H1 (cell line): Measurements from ENCODE around the gene SQOR. TPM values are rescaled to one million over a fixed set of nuclear protein-coding genes. Genes with fewer than 3 reads are reported as not detected.

Experiments
- CTCF ChIA-PET: fragments of 300-600 bp; sonication (Branson Sonifier 250); formaldehyde crosslinking; loops from one replicate; lab custom pipeline; 2021; ENCODE audit not compliant: partially characterized antibody; lab: Charles Lee
- POLR2A ChIA-PET: fragments of 300-600 bp; sonication (Branson Sonifier 250); formaldehyde crosslinking; loops from one replicate; lab custom pipeline; 2021; ENCODE audit warnings: inconsistent platforms; ENCODE audit not compliant: partially characterized antibody; lab: Charles Lee
- DNase-seq, 2 experiments: peaks; one replicate each; pipeline versions ENCODE4 v3.0.0 to v3.0.0-alpha.2; 2010 to 2022; ENCODE audit warnings: low spot score in 2 of 2, low read depth in 1 of 2, mixed read lengths in 1 of 2
- FAIRE-seq: peaks from 2 replicates; lab custom pipeline; 2011; peaks lifted over from hg19 to GRCh38; lab: Jason Lieb, UNC
- H2AFZ ChIP-seq: 2 replicates; pipeline ENCODE4 v1.8.1; 2012; ENCODE audit warnings: low read length, inconsistent platforms
- H2AK5ac ChIP-seq: 2 replicates; pipeline ENCODE4 v1.6.1; 2013; ENCODE audit warnings: low read depth, low read length
- H2BK120ac ChIP-seq: replicated peaks from 2 replicates; pipeline ENCODE3; 2013; ENCODE audit warnings: low read depth, low read length, inconsistent platforms
- H2BK12ac ChIP-seq: 2 replicates; pipeline ENCODE4 v1.6.1; 2013; ENCODE audit warnings: low read depth, low read length
- H2BK15ac ChIP-seq: 2 replicates; pipeline ENCODE4 v1.6.1; 2013; ENCODE audit warnings: low read length
- H2BK20ac ChIP-seq: 2 replicates; pipeline ENCODE4 v1.6.1; 2013; ENCODE audit warnings: low read length
- H2BK5ac ChIP-seq: 2 replicates; pipeline ENCODE4 v1.6.1; 2013; ENCODE audit warnings: low read depth, low read length
- H3K14ac ChIP-seq: 2 replicates; pipeline ENCODE4 v1.6.1; 2013; ENCODE audit warnings: inconsistent platforms; ENCODE audit not compliant: insufficient read length
- H3K18ac ChIP-seq: 2 replicates; pipeline ENCODE4 v1.6.1; 2013; ENCODE audit warnings: low read length; ENCODE audit errors: extremely low read depth
- H3K23ac ChIP-seq: 2 replicates; pipeline ENCODE4 v1.6.1; 2013; ENCODE audit warnings: inconsistent platforms; ENCODE audit not compliant: insufficient read length
- H3K23me2 ChIP-seq: 2 replicates; pipeline ENCODE4 v1.6.1; 2013; ENCODE audit warnings: low read depth, low read length
- H3K27ac ChIP-seq: 2 replicates; pipeline ENCODE4 v1.6.1; 2011; ENCODE audit warnings: low read depth, low read length, inconsistent platforms
- H3K27me3 ChIP-seq, 4 experiments: replicated peaks in 1 of 4; 1 replicate in 1 of 4; 2 replicates in 3 of 4; pipeline versions ENCODE4 v1.6.1 to v1.8.1; 2011 to 2013; ENCODE audit warnings: low read length in 3 of 4, mild to moderate bottlenecking in 3 of 4, inconsistent platforms in 2 of 4, mixed read lengths in 2 of 4, moderate library complexity in 1 of 4; ENCODE audit not compliant: control insufficient read depth in 3 of 4, insufficient read depth in 3 of 4; ENCODE audit errors: extremely low read depth in 1 of 4
- H3K36me3 ChIP-seq, 4 experiments: 2 replicates each; pipeline versions ENCODE4 v1.6.1 to v1.8.1; 2011 to 2013; ENCODE audit warnings: mild to moderate bottlenecking in 4 of 4, low read length in 3 of 4, moderate library complexity in 2 of 4, control low read depth in 1 of 4, inconsistent platforms in 1 of 4; ENCODE audit not compliant: insufficient read depth in 4 of 4, control insufficient read depth in 2 of 4
- H3K4ac ChIP-seq: replicated peaks from 2 replicates; pipeline ENCODE3; 2013; ENCODE audit warnings: low read length, low read depth, mixed read lengths, inconsistent platforms; ENCODE audit not compliant: insufficient read length
- H3K4me1 ChIP-seq, 4 experiments: replicated peaks in 1 of 4; 1 replicate in 1 of 4; 2 replicates in 3 of 4; pipeline versions ENCODE4 v1.6.1 to v1.8.1; 2011 to 2013; ENCODE audit warnings: low read length in 3 of 4, inconsistent platforms in 2 of 4, mixed read lengths in 1 of 4; ENCODE audit not compliant: insufficient read depth in 4 of 4, control insufficient read depth in 3 of 4
- H3K4me2 ChIP-seq, 2 experiments: 2 replicates each; pipeline versions ENCODE4 v1.6.1 to v1.8.1; 2011 to 2013; ENCODE audit warnings: low read depth in 2 of 2, low read length in 2 of 2, control low read depth in 1 of 2, inconsistent platforms in 1 of 2, mild to moderate bottlenecking in 1 of 2; ENCODE audit not compliant: insufficient read depth in 1 of 2
- H3K4me3 ChIP-seq, 4 experiments: fragments of 200-600, 300-600 bp in 1 of 4; sonication (generic), shearing (Covaris generic), sonication (Bioruptor Twin) in 1 of 4; 2 replicates each; pipeline versions ENCODE4 v1.5.1 to v1.8.1; 2011 to 2016; ENCODE audit warnings: low read length in 4 of 4, low read depth in 3 of 4, control low read depth in 2 of 4, inconsistent platforms in 2 of 4, mild to moderate bottlenecking in 2 of 4, mixed read lengths in 1 of 4, moderate library complexity in 1 of 4; ENCODE audit not compliant: insufficient read depth in 2 of 4; ENCODE audit errors: extremely low read depth in 1 of 4
- H3K56ac ChIP-seq: replicated peaks from 2 replicates; pipeline ENCODE3; 2013; ENCODE audit warnings: low read depth, mild to moderate bottlenecking, mixed read lengths, low read length, inconsistent platforms; ENCODE audit not compliant: insufficient read length
- H3K79me1 ChIP-seq: 2 replicates; pipeline ENCODE4 v1.6.1; 2013; ENCODE audit warnings: low read depth, low read length, control low read depth
- H3K79me2 ChIP-seq, 2 experiments: 2 replicates each; pipeline versions ENCODE4 v1.6.1 to v1.8.1; 2012 to 2013; ENCODE audit warnings: low read length in 2 of 2, mild to moderate bottlenecking in 2 of 2, inconsistent platforms in 1 of 2; ENCODE audit not compliant: insufficient read depth in 2 of 2, control insufficient read depth in 1 of 2
- H3K9ac ChIP-seq, 4 experiments: replicated peaks in 1 of 4; 1 replicate in 1 of 4; 2 replicates in 3 of 4; pipeline versions ENCODE4 v1.6.1 to v1.8.1; 2011 to 2013; ENCODE audit warnings: low read depth in 3 of 4, low read length in 3 of 4, control low read depth in 2 of 4, mild to moderate bottlenecking in 2 of 4, moderate library complexity in 2 of 4, inconsistent platforms in 1 of 4; ENCODE audit errors: extremely low read depth in 1 of 4
- H3K9me3 ChIP-seq, 2 experiments: 2 replicates each; pipeline versions ENCODE4 v1.6.1 to v1.8.1; 2012 to 2013; ENCODE audit warnings: mild to moderate bottlenecking in 2 of 2, moderate library complexity in 2 of 2, control low read depth in 1 of 2, inconsistent platforms in 1 of 2, low read depth in 1 of 2, low read length in 1 of 2, mixed read lengths in 1 of 2; ENCODE audit not compliant: insufficient read depth in 2 of 2
- H4K20me1 ChIP-seq, 2 experiments: replicated peaks in 1 of 2; 2 replicates each; pipeline versions ENCODE3 to v1.8.1; 2011 to 2013; ENCODE audit warnings: inconsistent platforms in 2 of 2, low read length in 2 of 2, mild to moderate bottlenecking in 1 of 2; ENCODE audit not compliant: insufficient read depth in 2 of 2, control insufficient read depth in 1 of 2
- H4K5ac ChIP-seq: 2 replicates; pipeline ENCODE4 v1.6.1; 2013; ENCODE audit warnings: low read length, low read depth, mixed read lengths, inconsistent platforms; ENCODE audit not compliant: insufficient read length
- H4K8ac ChIP-seq: 2 replicates; pipeline ENCODE4 v1.8.0; 2013; ENCODE audit warnings: mild to moderate bottlenecking, moderate library complexity, low read length, inconsistent platforms; ENCODE audit not compliant: insufficient read depth; ENCODE audit errors: extremely low read depth
- H4K91ac ChIP-seq: replicated peaks from 2 replicates; pipeline ENCODE3; 2013; ENCODE audit warnings: low read length, mixed read lengths, inconsistent platforms; ENCODE audit not compliant: insufficient read length
- ATF3 ChIP-seq: IDR thresholded peaks from 2 replicates; pipeline ENCODE4 v1.6.1; 2011; ENCODE audit warnings: low read depth, mild to moderate bottlenecking, low read length; ENCODE audit not compliant: insufficient read depth
- CBX8 ChIP-seq: fragments of 300-800, 300-1000 bp; sonication (generic); IDR thresholded peaks from 2 replicates; pipeline ENCODE4 v1.7.1; 2016; ENCODE audit warnings: low read depth, low read length, borderline replicate concordance
- MAX ChIP-seq: IDR thresholded peaks from 2 replicates; pipeline ENCODE4 v1.6.1; 2012; ENCODE audit warnings: inconsistent platforms
- WGBS, 2 experiments: shearing (Covaris generic) in 1 of 2; methylation state at CpG; one replicate each; pipeline versions ENCODE4 v1.1.6 to v1.1.7; 2013 to 2015; ENCODE audit warnings: low lambda C conversion rate in 2 of 2, mixed read lengths in 2 of 2, inconsistent platforms in 1 of 2, low coverage in 1 of 2, missing lambda C conversion rate in 1 of 2; ENCODE audit not compliant: insufficient replicate concordance in 2 of 2, insufficient coverage in 1 of 2, insufficient read length in 1 of 2; ENCODE audit errors: extremely low coverage in 1 of 2, missing lambda C conversion rate in 1 of 2; 5-methylcytosine and 5-hydroxymethylcytosine counted together
- polyA plus RNA-seq, 7 experiments: library from polyadenylated mRNA; depleted of rRNA in 3 of 7; stranded (reverse) in 5 of 7; unstranded in 2 of 7; fragments of >200 nt in 5 of 7; fragments of 200-250 nt in 2 of 7; gene quantifications; 1 replicate in 5 of 7; 2 replicates in 1 of 7; 4 replicates in 1 of 7; pipeline versions ENCODE4 v1.2.1 to v1.2.3, GENCODE V29; 2011 to 2013; ENCODE audit warnings: missing spikeins in 2 of 7, mixed read lengths in 2 of 7
- total RNA-seq: library from RNA; stranded (reverse); fragmentation: NEBNext Ultra II Directional; extraction: Animal tissue kit (Norgen Biotek cat#: 25700); gene quantifications from 2 replicates; pipeline ENCODE4 v1.2.1, GENCODE V29; 2021

SQOR gene
- total and polyA plus RNA-seq, 2 of the 8 experiments (the other 6 are each of a cell fraction or from before 2014, with no cell fraction given): 0.20 to 0.22 TPM

GRCh38 chr15:45637552-45638033 lies 2.8 kb downstream of the SQOR start:
- H3K56ac ChIP-seq: no peak overlapping the region
- H3K27me3 ChIP-seq: peaks cover 0 to 24% (median 17%) of the 10 kb centered on the region in 4 experiments; a peak in 6 of 7 replicates
- no peak for FAIRE-seq
- no peak overlapping the region for H2AK5ac ChIP-seq
- peaks cover 10% of the 10 kb centered on the region; the same call in 1 of the 2 replicates for H3K23me2 ChIP-seq
- no peak overlapping the region for H2BK5ac ChIP-seq
- H3K9ac ChIP-seq: no peak overlapping the region
- peaks cover 0 to 7% (median 1%) of the 10 kb centered on the region in 4 experiments; a peak in 3 of 7 replicates for H3K4me1 ChIP-seq
- no peak overlapping the region for H4K8ac ChIP-seq
- CTCF ChIA-PET: interaction anchor here (1.0 kb wide), 1 partner anchor 22 kb away, joined by 3 read pairs; no protein-coding TSS in a partner anchor
- H3K4me3 ChIP-seq: no peak overlapping the region
- H3K79me1 ChIP-seq: no peaks in the 10 kb centered on the region
- no peak overlapping the region for H2BK20ac ChIP-seq
- H3K36me3 ChIP-seq: no peaks in the 10 kb centered on the region
- H4K91ac ChIP-seq: no peak overlapping the region
- H2BK120ac ChIP-seq: no peak overlapping the region
- H3K18ac ChIP-seq: no peak overlapping the region
- H3K23ac ChIP-seq: no peak overlapping the region
- no peak overlapping the region for H3K4me2 ChIP-seq
- H4K5ac ChIP-seq: no peak overlapping the region
- H3K14ac ChIP-seq: no peak overlapping the region
- H2AFZ ChIP-seq: no peak overlapping the region
- H2BK15ac ChIP-seq: no peak overlapping the region
- no peak for DNase-seq
- no peaks in the 10 kb centered on the region for H3K9me3 ChIP-seq
- WGBS, 2 experiments: 79% methylated on average over 6 of the region's 6 CpGs; no CpG with 5 or more reads in 1 of the 2 experiments
- no peak overlapping the region for H3K4ac ChIP-seq
- no peaks in the 10 kb centered on the region for H4K20me1 ChIP-seq
- no peak overlapping the region for H2BK12ac ChIP-seq
- POLR2A ChIA-PET: no interaction called here
- no peaks in the 10 kb centered on the region for H3K79me2 ChIP-seq
- H3K27ac ChIP-seq: no peak overlapping the region
- no peak for TF ChIP-seq ATF3
- no peak for TF ChIP-seq MAX
- TF ChIP-seq CBX8: no peak
